ENCODE results near the gene CFAP251.

DNA sequence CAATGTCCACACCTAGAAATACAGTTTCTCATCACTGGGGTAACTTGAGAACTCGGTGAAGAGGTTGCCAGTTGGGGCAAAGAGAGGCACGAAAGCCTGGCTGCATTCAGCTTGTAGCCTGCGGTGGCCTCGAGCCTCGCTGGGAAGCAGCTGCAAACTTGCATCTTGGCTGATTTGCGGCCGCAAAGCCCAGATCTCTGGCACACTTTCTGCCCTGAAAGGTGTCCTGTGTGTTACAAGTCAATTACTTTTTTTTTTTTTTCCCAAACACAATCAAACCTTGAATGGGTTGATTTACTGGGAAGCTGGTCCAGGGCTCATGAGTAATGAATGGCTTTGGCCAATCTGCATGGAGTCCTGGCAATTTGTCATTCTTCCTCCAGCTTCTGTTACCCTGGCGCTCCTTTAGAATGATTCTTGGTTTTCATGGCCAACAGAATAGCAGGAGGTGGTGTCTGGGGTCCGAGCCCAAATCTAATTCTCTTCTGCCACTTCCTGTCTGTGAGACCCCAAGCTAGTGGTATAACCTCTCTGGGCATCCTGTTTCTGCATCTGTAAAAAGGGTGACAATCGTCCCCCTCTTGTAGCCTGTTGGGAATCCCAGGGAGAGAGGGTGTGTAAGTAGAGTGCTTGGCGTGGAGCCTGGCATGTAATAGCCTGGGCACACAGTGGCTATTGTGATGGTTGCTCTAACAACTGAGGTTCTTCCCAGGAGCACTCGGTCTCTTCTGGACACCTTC is 109.9 kb downstream of the CFAP251 start:
- TF ChIP-seq, protein P1, sequence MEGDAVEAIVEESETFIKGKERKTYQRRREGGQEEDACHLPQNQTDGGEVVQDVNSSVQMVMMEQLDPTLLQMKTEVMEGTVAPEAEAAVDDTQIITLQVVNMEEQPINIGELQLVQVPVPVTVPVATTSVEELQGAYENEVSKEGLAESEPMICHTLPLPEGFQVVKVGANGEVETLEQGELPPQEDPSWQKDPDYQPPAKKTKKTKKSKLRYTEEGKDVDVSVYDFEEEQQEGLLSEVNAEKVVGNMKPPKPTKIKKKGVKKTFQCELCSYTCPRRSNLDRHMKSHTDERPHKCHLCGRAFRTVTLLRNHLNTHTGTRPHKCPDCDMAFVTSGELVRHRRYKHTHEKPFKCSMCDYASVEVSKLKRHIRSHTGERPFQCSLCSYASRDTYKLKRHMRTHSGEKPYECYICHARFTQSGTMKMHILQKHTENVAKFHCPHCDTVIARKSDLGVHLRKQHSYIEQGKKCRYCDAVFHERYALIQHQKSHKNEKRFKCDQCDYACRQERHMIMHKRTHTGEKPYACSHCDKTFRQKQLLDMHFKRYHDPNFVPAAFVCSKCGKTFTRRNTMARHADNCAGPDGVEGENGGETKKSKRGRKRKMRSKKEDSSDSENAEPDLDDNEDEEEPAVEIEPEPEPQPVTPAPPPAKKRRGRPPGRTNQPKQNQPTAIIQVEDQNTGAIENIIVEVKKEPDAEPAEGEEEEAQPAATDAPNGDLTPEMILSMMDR (conservative IDR thresholded peaks at IDR 0.05; ENCODE audit: low read length), result no peak
- no peak for TF ChIP-seq EZH2phosphoT487 (IDR thresholded peaks at IDR 0.05; ENCODE audit: borderline replicate concordance, low read depth, low read length)
